ENCODE measurements around the gene GAPDH. TPM values are rescaled to one million over a fixed set of nuclear protein-coding genes. Genes with fewer than 3 reads are reported as not detected.

GAPDH gene
- polyA plus RNA-seq, 2 of the 4 experiments (the other 2 are of a cell fraction): 6,463 to 10,036 TPM

DNA sequence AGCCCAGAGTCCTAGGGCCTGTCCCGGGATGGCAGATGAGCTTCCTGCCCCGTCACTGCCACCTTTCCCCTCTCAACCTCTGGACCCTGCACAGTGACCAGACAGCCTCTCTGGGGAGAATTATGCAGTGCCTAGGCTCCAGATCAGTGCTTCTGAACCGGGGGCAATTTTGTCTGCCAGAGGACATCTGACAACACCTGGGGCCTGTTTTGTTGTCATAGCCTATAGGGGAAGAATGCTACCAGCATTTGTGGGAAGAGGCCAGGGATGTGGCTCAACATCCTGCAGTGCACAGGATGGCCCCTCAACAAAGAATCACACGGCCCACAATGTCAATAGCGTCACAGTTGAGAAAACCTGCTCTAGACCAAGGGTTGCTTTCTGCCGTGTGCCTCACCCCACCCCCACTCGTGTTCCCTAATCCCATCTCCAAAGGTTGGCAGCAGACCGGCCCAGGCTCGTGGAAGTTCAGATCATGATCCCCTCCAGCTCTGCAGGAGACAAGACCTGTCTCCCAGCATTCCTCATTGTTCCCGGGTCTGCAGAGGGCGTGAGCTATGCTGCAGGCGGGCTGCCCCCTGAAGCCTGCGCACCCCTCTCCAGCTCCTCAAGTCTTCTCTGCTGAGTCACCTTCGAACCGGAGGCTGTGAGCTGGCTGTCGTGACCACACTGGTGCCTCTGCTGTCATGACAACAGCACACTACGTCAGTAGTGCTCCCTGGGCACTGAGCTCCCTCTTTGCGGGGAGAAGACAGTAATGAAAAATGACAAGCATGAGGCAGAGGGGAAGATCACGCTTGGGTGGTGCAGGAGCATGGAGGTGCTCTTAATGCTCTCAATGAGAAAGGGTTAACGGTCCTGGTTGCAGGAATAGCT, 2.0 kb upstream of the GAPDH start:
- no peaks in the 10 kb centered on the region for H3K9me3 ChIP-seq
- ChIA-PET POLR2A (interaction anchor here (0.6 to 2.5 kb wide), 15 partner anchors 15 to 234 kb away, joined by 3 to 27 read pairs (median 4); partner anchors contain the start of genes COPS7A, LTBR, MRPL51 and NOP2), CTCF (interaction anchor here (0.7 to 2.1 kb wide), 9 partner anchors 10 to 209 kb away, joined by 3 to 9 read pairs (median 4); partner anchors contain the start of genes MRPL51 and NOP2)
- DNase-seq (ENCODE audit: low read depth in 1 of 2, low spot score in 1 of 2) (peak; percentile 89 to 94), ATAC-seq (peak; percentile 31 to 52), FAIRE-seq (peak; percentile 28)
- H3K4me3 ChIP-seq: peak overlapping the region; percentile 97
- WGBS (ENCODE audit: missing lambda C conversion rate): 8% methylated on average over 17 of the region's 20 CpGs
- peak overlapping the region; percentile 97 to 100 for H3K27ac ChIP-seq
- peak overlapping the region; percentile 87 for H3K4me2 ChIP-seq
- peaks cover 32% of the 10 kb centered on the region for H3K4me1 ChIP-seq
- TF ChIP-seq NR3C1 (IDR thresholded peaks at IDR 0.05) (no peak), MYC (IDR thresholded peaks at IDR 0.05; ENCODE audit: borderline replicate concordance, low read length) (peak; percentile 53; the same call in 1 of the 2 replicates), E2F6 (IDR thresholded peaks at IDR 0.05; ENCODE audit: borderline replicate concordance, low read depth) (no peak; the same call in 1 of the 2 replicates), RARB (CRISPR knock-in tag; IDR thresholded peaks at IDR 0.05) (no peak), BHLHE40 (IDR thresholded peaks at IDR 0.05; ENCODE audit: low read depth, low read length) (no peak), NPAS2 (CRISPR knock-in tag; IDR thresholded peaks at IDR 0.05; ENCODE audit: borderline replicate concordance) (no peak), MAFK (IDR thresholded peaks at IDR 0.05; ENCODE audit: partially characterized antibody) (peak; percentile 96), FOSL2 (IDR thresholded peaks at IDR 0.05) (0 out of 2 replicates have a peak, but pooled peaks have one; percentile 31), FOSL2 (CRISPR knock-in tag; IDR thresholded peaks at IDR 0.05) (peak; percentile 75), EHF (CRISPR knock-in tag; IDR thresholded peaks at IDR 0.05) (peak; percentile 13; the same call in 1 of the 2 replicates), TFCP2L1 (CRISPR knock-in tag; IDR thresholded peaks at IDR 0.05) (0 out of 2 replicates have a peak, but pooled peaks have one; percentile 11), RNF2 (IDR thresholded peaks at IDR 0.05; ENCODE audit: borderline replicate concordance, low read depth) (no peak), ZFP36 (IDR thresholded peaks at IDR 0.05; ENCODE audit: borderline replicate concordance, partially characterized antibody) (no peak), NFE2L2 (conservative IDR thresholded peaks at IDR 0.05; ENCODE audit: low read length) (peak; percentile 73), MAX (IDR thresholded peaks at IDR 0.05) (peak; percentile 87), ZC3H11A (IDR thresholded peaks at IDR 0.05) (no peak), FOXS1 (CRISPR knock-in tag; IDR thresholded peaks at IDR 0.05) (no peak), CHD4 (IDR thresholded peaks at IDR 0.05; ENCODE audit: borderline replicate concordance) (no peak), ZSCAN20 (CRISPR knock-in tag; IDR thresholded peaks at IDR 0.05) (no peak), HEYL (CRISPR knock-in tag; IDR thresholded peaks at IDR 0.05) (peak; percentile 70; the same call in 1 of the 2 replicates), GATA3 (IDR thresholded peaks at IDR 0.05; ENCODE audit: borderline replicate concordance) (peak; percentile 29; the same call in 1 of the 2 replicates), CBX8 (IDR thresholded peaks at IDR 0.05) (no peak), RCOR1 (IDR thresholded peaks at IDR 0.05; ENCODE audit: low read depth, low read length) (no peak), TP53 (CRISPR knock-in tag; IDR thresholded peaks at IDR 0.05) (no peak), HOXB5 (CRISPR knock-in tag; IDR thresholded peaks at IDR 0.05) (no peak), ELK1 (IDR thresholded peaks at IDR 0.05; ENCODE audit: low read depth, low read length) (no peak), POLR2A (IDR thresholded peaks at IDR 0.05; ENCODE audit: low read length) (peak; percentile 58), POLR2AphosphoS2 (conservative IDR thresholded peaks at IDR 0.05; ENCODE audit: low read length) (no peak), ESRRA (IDR thresholded peaks at IDR 0.05; ENCODE audit: borderline replicate concordance, low read length) (no peak), JUNB (IDR thresholded peaks at IDR 0.05) (peak; percentile 38; the same call in 1 of the 2 replicates), HOXB13 (CRISPR knock-in tag; IDR thresholded peaks at IDR 0.05; ENCODE audit: low read depth) (peak; percentile 90), HOXA7 (CRISPR knock-in tag; IDR thresholded peaks at IDR 0.05) (no peak), JUN (IDR thresholded peaks at IDR 0.05) (peak; percentile 47 to 74; a peak in 2 of 5 replicates)
- TF ChIP-seq, protein P1, sequence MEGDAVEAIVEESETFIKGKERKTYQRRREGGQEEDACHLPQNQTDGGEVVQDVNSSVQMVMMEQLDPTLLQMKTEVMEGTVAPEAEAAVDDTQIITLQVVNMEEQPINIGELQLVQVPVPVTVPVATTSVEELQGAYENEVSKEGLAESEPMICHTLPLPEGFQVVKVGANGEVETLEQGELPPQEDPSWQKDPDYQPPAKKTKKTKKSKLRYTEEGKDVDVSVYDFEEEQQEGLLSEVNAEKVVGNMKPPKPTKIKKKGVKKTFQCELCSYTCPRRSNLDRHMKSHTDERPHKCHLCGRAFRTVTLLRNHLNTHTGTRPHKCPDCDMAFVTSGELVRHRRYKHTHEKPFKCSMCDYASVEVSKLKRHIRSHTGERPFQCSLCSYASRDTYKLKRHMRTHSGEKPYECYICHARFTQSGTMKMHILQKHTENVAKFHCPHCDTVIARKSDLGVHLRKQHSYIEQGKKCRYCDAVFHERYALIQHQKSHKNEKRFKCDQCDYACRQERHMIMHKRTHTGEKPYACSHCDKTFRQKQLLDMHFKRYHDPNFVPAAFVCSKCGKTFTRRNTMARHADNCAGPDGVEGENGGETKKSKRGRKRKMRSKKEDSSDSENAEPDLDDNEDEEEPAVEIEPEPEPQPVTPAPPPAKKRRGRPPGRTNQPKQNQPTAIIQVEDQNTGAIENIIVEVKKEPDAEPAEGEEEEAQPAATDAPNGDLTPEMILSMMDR (IDR thresholded peaks at IDR 0.05): no peak
- TF ChIP-seq, protein P2, sequence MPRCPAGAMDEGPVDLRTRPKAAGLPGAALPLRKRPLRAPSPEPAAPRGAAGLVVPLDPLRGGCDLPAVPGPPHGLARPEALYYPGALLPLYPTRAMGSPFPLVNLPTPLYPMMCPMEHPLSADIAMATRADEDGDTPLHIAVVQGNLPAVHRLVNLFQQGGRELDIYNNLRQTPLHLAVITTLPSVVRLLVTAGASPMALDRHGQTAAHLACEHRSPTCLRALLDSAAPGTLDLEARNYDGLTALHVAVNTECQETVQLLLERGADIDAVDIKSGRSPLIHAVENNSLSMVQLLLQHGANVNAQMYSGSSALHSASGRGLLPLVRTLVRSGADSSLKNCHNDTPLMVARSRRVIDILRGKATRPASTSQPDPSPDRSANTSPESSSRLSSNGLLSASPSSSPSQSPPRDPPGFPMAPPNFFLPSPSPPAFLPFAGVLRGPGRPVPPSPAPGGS (IDR thresholded peaks at IDR 0.05): peak; percentile 23; the same call in 1 of the 3 replicates
- TF ChIP-seq, protein P3, sequence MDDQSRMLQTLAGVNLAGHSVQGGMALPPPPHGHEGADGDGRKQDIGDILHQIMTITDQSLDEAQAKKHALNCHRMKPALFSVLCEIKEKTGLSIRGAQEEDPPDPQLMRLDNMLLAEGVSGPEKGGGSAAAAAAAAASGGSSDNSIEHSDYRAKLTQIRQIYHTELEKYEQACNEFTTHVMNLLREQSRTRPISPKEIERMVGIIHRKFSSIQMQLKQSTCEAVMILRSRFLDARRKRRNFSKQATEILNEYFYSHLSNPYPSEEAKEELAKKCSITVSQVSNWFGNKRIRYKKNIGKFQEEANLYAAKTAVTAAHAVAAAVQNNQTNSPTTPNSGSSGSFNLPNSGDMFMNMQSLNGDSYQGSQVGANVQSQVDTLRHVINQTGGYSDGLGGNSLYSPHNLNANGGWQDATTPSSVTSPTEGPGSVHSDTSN (IDR thresholded peaks at IDR 0.05): peak; percentile 67

Measured in A549 (cell line).